H7 (cell line): ENCODE data around the gene PRR23A. TPM values are rescaled to one million over a fixed set of nuclear protein-coding genes. Genes with fewer than 3 reads are reported as not detected.

Experiments
- total RNA-seq: library from RNA; depleted of rRNA; stranded (reverse); fragments of >200 nt; shearing (Covaris generic); gene quantifications from 2 replicates; pipeline ENCODE4 v1.2.3, GENCODE V29; 2014; rRNA removed

Gene PRR23A
- total RNA-seq, 1 experiment from 2014 or later, result not detected

Other genes starting within 250 kb of the PRR23A start
- 19.0 and 26.7 TPM in 2 replicates for gene PIK3CB, start 171.3 kb downstream of the PRR23A start, total RNA-seq
- 1.6 and 2.2 TPM in 2 replicates for gene FOXL2, start 59.1 kb downstream of the PRR23A start, total RNA-seq
- 3.9 and 5.5 TPM in 2 replicates for gene FOXL2NB, start 59.1 kb downstream of the PRR23A start, total RNA-seq
- gene PRR23B, start 14.7 kb upstream of the PRR23A start, total RNA-seq, result not detected in 2 replicates
- gene PRR23C, start 38.6 kb upstream of the PRR23A start, total RNA-seq, result not detected in 2 replicates